Measurements from ENCODE around the gene ATAD2B.

The ATAD2B gene

DNA sequence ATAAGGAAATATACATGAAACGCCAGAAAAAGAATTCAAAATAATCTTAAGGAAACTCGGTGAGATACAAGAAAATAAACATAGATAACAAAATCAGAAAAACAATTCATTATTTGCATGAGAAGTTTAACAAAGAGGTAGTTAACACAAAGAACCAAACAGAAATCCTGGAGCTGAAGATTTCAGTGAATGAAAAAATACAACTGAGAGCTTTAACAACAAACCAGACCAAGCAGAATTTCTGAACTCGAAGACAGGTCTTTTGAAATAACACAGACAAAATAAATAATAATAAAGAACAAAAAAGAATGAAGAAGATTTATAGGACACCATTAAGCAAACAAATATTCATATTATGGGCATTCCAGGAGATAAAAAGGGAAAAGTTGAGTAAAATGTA is 204.7 kb downstream of the ATAD2B start:
- no peak for TF ChIP-seq RARB (CRISPR knock-in tag; IDR thresholded peaks at IDR 0.05)
- no peak for TF ChIP-seq ZFP3 (CRISPR knock-in tag; IDR thresholded peaks at IDR 0.05)
- TF ChIP-seq, protein P1, sequence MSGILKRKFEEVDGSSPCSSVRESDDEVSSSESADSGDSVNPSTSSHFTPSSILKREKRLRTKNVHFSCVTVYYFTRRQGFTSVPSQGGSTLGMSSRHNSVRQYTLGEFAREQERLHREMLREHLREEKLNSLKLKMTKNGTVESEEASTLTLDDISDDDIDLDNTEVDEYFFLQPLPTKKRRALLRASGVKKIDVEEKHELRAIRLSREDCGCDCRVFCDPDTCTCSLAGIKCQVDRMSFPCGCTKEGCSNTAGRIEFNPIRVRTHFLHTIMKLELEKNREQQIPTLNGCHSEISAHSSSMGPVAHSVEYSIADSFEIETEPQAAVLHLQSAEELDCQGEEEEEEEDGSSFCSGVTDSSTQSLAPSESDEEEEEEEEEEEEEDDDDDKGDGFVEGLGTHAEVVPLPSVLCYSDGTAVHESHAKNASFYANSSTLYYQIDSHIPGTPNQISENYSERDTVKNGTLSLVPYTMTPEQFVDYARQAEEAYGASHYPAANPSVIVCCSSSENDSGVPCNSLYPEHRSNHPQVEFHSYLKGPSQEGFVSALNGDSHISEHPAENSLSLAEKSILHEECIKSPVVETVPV (CRISPR knock-in tag; IDR thresholded peaks at IDR 0.05): no peak
- TF ChIP-seq CREB5 (CRISPR knock-in tag; IDR thresholded peaks at IDR 0.05; ENCODE audit: low read depth): no peak
- TF ChIP-seq ISL1 (CRISPR knock-in tag; IDR thresholded peaks at IDR 0.05): no peak
- no peak for TF ChIP-seq PPARA (CRISPR knock-in tag; IDR thresholded peaks at IDR 0.05; ENCODE audit: borderline replicate concordance)
- no peak for TF ChIP-seq ESRRG (CRISPR knock-in tag; IDR thresholded peaks at IDR 0.05)
- no peak for TF ChIP-seq ARNTL (CRISPR knock-in tag; IDR thresholded peaks at IDR 0.05; ENCODE audit: borderline replicate concordance, low read depth)
- TF ChIP-seq OSR1 (CRISPR knock-in tag; IDR thresholded peaks at IDR 0.05): no peak
- TF ChIP-seq, protein P2, sequence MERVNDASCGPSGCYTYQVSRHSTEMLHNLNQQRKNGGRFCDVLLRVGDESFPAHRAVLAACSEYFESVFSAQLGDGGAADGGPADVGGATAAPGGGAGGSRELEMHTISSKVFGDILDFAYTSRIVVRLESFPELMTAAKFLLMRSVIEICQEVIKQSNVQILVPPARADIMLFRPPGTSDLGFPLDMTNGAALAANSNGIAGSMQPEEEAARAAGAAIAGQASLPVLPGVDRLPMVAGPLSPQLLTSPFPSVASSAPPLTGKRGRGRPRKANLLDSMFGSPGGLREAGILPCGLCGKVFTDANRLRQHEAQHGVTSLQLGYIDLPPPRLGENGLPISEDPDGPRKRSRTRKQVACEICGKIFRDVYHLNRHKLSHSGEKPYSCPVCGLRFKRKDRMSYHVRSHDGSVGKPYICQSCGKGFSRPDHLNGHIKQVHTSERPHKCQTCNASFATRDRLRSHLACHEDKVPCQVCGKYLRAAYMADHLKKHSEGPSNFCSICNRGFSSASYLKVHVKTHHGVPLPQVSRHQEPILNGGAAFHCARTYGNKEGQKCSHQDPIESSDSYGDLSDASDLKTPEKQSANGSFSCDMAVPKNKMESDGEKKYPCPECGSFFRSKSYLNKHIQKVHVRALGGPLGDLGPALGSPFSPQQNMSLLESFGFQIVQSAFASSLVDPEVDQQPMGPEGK (CRISPR knock-in tag; IDR thresholded peaks at IDR 0.05; ENCODE audit: borderline replicate concordance): no peak
- TF ChIP-seq ZFP30 (CRISPR knock-in tag; IDR thresholded peaks at IDR 0.05): no peak
- TF ChIP-seq BACH2 (CRISPR knock-in tag; IDR thresholded peaks at IDR 0.05; ENCODE audit: borderline replicate concordance): no peak
- ATAC-seq: no peak

- TF ChIP-seq, protein P2 (CRISPR knock-in tag; IDR thresholded peaks at IDR 0.05; ENCODE audit: borderline replicate concordance): no peak
- TF ChIP-seq OSR1 (CRISPR knock-in tag; IDR thresholded peaks at IDR 0.05) (no peak), ESRRG (CRISPR knock-in tag; IDR thresholded peaks at IDR 0.05) (no peak), ZNF565 (CRISPR knock-in tag; conservative IDR thresholded peaks at IDR 0.05; ENCODE audit: low read depth) (no peak), CSDC2 (CRISPR knock-in tag; IDR thresholded peaks at IDR 0.05) (no peak), POU6F1 (CRISPR knock-in tag; IDR thresholded peaks at IDR 0.05; ENCODE audit: borderline replicate concordance, low read depth) (no peak), CREB5 (CRISPR knock-in tag; IDR thresholded peaks at IDR 0.05; ENCODE audit: low read depth) (no peak), GLIS3 (CRISPR knock-in tag; IDR thresholded peaks at IDR 0.05) (no peak), SNAI2 (CRISPR knock-in tag; IDR thresholded peaks at IDR 0.05) (no peak), PPARA (CRISPR knock-in tag; IDR thresholded peaks at IDR 0.05; ENCODE audit: borderline replicate concordance) (no peak), BACH2 (CRISPR knock-in tag; IDR thresholded peaks at IDR 0.05; ENCODE audit: borderline replicate concordance) (no peak), ZNF8 (CRISPR knock-in tag; IDR thresholded peaks at IDR 0.05) (no peak), ZFP3 (CRISPR knock-in tag; IDR thresholded peaks at IDR 0.05) (no peak), RARB (CRISPR knock-in tag; IDR thresholded peaks at IDR 0.05) (no peak), ZNF70 (CRISPR knock-in tag; IDR thresholded peaks at IDR 0.05) (no peak), ZC3H10 (CRISPR knock-in tag; IDR thresholded peaks at IDR 0.05) (no peak)
- TF ChIP-seq, protein P1 (CRISPR knock-in tag; IDR thresholded peaks at IDR 0.05): no peak
These were observed 205.5 kb downstream of the ATAD2B start for GRCh38 chr2:23721454-23721826.

More at GRCh38 chr2:23721454-23721826, 205.5 kb downstream of the ATAD2B start:
- no peak for ATAC-seq
